Erythroblast (primary cell): Measurements from ENCODE around the gene DSCAM.

ENCODE experiments used
- GATA1 ChIP-seq: IDR thresholded peaks from 2 replicates; pipeline ENCODE4 v1.6.1; 2011; ENCODE audit warnings: low read depth, mild to moderate bottlenecking, control low read depth, low read length, moderate library complexity
- POLR2A ChIP-seq: IDR thresholded peaks from 2 replicates; pipeline ENCODE4 v1.6.1; 2011; ENCODE audit warnings: mild to moderate bottlenecking, low read length

DNA sequence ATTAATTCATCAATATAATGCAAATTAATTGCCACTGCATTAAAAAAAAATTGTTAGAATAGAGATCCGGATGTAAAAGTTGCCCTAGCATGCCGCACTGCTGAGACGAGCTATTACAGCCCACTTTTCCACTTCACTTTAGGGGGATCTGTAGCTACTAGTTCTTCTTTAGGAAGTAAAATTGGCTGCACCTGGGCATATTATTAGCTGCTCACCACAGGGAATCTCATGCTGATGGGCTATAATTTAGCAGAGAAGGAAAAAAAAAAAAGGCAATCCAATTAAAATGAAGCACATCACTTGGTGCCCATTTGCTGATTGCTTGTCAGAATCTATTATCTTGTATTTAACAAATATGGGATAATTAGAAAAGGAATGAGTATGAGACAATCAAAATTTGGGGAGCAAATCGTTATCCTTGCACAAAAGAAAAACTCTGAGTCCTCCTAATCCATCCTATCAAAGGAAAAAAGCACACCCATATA lies 233.4 kb downstream of the DSCAM start:
- TF ChIP-seq POLR2A (no peak), GATA1 (no peak)
